Kasumi-1 (cell line): ENCODE measurements around the gene UNC5C.

ENCODE experiments used
- DNase-seq, 2 experiments: peaks; one replicate each; lab custom pipeline; 2025; lab: John Stamatoyannopoulos, UW

The UNC5C gene

GRCh38 chr4:95522682-95523530 is 25.9 kb downstream of the UNC5C start:
- peak; percentile 4 to 13 for DNase-seq

DNA sequence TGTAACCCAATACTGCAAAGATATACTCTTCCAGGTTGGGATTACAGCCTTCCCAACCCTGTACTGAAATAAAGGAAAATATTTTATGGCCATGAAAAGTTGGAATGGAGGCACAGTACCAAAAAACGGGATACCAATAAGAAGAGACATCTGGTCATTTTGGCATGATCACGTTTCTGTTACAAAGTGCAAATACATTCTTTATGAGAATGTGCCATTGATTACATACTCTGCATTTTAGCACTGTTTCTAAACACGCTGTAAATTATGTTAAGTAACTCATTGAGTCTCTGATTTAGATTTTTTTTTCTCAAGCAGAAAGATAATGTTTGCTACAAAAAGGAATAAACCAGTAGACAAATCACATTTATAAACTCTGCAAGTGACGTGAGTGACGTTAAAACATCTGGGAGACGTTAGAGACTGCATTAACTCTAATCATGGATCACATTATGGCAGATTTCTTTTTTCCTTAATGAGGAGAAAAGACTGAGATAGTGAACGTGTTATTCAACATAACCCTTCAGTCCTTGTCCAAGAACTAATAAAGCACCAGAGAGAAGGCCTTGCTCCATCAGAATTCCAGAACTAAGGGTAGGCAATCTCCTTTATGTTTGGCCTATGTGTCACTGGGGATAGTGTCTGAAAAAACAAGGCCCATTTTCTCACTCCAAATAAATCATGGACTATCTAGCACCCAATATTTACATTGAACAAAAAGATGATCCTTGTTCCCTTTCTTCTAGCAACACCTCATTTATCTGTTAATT is 31.0 kb downstream of the UNC5C start:
- DNase-seq: no peak

DNA sequence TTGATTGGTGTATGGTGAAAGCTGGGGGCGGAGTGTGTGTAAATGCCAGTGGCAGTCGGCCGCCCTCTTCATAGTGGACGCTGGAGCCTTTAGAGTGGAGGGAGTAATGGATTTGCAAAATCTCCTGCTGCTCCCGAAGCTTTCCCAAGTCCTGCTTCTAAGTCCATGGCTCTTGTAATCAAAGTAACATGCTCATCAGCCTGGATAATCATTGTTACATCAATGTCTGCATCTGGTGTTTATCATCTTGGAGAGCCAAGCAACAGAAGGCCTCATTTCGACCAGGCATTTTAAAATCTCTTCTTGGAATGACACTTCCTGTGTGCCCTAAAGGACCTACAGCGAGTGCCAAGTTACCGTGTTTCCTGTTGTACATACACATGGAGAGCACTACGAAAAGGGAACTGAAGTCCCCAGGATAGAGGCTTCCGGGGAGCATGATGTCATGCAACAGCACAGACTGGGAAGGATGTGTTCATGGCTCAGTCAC is 32.2 kb downstream of the UNC5C start:
- DNase-seq: no peak

- no peak for DNase-seq
Measured at GRCh38 chr4:95515589-95515988, 33.2 kb downstream of the UNC5C start.

GRCh38 chr4:95513022-95513421 is 35.8 kb downstream of the UNC5C start:
- DNase-seq: no peak

DNA sequence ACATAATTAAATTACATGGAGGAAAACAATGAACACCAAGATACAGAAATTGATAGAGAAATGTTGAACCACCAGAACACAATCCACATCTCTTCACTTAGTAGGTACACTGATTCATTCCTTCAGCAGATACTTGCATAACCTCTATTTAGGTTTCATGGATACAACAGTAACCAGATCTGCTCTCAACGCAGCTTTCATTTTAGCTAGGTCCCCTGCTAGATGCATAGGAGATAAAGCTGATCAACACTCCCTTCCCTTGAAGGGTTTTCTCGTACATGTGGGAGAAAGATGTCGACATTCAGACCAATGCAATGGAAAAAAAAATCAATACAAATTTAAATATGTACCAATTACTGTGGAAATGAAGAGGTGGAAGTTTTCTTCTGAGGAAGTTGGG is 37.3 kb downstream of the UNC5C start:
- DNase-seq: no peak

- DNase-seq: no peak
Measured at GRCh38 chr4:95510877-95511276, 37.9 kb downstream of the UNC5C start.

DNA sequence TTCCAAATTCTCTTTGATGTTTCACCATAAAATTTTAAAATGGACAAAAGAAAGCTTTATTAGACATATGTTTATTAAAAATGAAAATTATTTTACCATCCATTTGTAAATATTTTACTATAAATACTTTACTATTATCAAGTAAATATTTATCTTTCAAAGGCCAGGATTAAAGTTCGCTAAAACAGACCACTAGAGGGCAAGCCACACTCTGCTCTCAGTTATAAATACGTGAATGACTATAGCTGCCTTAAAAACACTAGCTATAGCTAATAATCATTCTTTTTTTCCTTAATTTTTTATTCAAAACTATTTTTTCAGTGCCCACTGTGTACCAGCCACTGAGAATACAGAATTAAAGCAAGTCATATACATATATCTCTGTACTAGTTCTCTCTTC is 38.6 kb downstream of the UNC5C start:
- DNase-seq: peak; percentile 22 to 44

DNA sequence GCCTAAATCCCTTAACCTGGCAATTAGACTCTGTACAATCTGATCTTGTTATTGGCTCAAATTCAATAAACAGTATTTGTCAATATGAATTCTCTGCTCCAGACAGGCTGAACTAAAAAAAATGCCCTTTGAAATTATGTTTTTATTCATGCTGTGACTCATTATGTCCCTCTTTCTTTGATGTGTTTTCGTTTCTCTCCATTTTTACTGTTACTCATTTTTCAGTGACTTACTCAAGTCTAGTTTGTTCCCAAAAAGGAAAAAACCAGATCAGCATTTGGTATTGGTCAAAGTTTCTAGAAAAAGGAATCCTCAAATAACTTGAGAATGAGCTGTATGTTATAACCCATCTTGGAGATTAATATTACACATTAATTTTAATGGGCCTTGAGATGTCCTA is 40.4 kb downstream of the UNC5C start:
- DNase-seq: no peak

- DNase-seq: no peak
Measured at GRCh38 chr4:95507561-95507960, 41.2 kb downstream of the UNC5C start.

GRCh38 chr4:95507147-95507546 is 41.6 kb downstream of the UNC5C start:
- DNase-seq: no peak

GRCh38 chr4:95506264-95506663 is 42.5 kb downstream of the UNC5C start:
- DNase-seq: no peak

DNA sequence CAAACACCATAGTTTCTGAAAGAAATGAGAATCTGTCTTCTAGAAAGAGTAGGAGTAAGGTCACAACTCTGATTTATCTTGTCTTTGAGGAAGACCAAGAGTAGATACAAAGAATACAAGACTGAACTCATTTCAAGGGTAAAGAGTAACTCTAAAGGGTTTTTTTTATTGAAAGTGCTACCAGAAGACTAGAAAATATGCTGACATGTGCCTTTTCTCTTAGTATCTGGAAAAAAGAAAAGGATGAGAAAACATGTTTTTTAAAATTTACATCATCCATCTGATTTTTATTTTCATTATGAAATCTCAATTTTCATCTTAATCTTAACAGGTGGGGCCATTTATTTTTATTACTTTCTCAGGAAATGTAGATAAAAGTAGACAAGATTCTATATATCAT is 43.0 kb downstream of the UNC5C start:
- DNase-seq: no peak

DNA sequence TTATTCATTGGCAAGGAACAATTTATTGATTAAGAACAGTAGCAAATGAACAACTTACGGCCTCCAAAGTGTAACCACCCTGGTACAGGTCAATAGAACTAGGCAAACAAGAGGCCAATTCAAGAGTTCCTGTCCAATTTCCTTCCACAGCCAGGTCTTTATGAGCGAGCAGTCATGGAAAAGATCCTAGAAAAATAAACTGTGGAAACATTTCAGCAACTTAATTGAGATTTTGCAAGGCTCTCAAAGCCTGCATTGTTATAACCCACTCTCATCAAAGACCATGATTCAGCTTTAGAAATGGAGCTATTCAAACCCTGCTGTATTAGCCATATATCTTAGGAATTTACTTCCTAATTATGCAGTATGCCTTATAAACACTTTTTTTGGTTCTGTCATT is 43.6 kb downstream of the UNC5C start:
- DNase-seq: no peak

GRCh38 chr4:95504501-95504900 is 44.3 kb downstream of the UNC5C start:
- no peak for DNase-seq

GRCh38 chr4:95500361-95500760 is 48.4 kb downstream of the UNC5C start:
- DNase-seq: no peak

GRCh38 chr4:95499291-95499696 is 49.5 kb downstream of the UNC5C start:
- DNase-seq: no peak

- no peak for DNase-seq
Measured at GRCh38 chr4:95494186-95494585, 54.6 kb downstream of the UNC5C start.

DNA sequence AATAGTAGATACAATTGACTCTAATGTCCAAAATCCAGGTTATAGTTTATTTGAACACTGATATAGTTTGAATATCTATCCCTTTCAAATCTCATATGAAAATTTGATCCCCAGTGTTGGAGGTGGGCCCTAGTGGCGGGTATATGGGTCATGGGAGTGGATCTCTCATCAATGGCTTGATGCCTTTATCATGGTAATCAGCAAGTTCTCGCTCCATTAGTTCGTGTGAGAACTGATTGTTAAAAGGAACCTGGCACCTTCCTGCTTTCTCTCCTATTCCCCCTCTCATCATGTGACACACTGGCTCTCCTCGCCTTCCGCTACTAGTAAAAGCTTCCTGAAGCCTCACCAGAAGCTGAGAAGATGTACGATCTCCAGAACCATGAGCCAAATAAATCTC is 70.1 kb downstream of the UNC5C start:
- DNase-seq: no peak

- no peak for DNase-seq
Measured at GRCh38 chr4:95476121-95476520, 72.7 kb downstream of the UNC5C start.

DNA sequence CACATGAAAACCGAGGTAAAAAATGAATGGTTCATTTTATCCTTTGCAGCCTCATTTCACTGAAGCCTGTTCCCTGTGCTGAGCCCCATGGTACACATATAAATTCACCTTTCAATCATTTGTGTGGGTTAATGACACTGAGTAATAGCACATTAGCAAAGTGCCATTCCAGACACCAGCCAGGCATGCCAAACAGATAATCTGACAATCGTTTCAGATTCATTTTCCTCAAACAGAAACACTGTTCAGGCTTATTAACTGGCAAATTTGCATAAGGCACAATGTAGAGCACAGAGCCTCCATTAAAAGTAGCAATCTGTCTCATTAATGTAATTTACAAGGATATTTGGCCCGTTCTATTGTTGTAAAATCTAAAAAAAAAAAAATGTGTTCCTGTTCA is 76.2 kb downstream of the UNC5C start:
- DNase-seq: no peak

DNA sequence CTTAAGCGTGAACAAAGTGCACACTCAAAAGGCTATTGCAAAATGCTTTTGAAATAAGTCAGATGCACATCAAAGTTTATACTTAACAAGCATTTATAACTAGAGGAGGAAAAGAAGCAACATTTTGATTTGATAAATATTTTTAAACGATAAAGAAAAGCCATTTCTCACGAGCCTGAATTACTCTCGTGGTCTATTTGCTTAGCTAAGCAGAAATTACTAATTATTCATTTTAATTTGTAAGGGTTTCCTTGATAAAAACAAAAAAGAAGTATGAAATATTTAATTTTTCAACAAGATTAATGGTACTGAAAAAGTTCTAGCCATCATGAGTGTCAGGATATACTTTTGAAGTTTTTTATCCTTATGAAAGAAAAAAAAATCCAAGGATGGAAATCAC is 78.2 kb downstream of the UNC5C start:
- DNase-seq: no peak

- no peak for DNase-seq
Measured at GRCh38 chr4:95469617-95470016, 79.2 kb downstream of the UNC5C start.
